Spleen (tissue), 13 donors: ENCODE data around the gene PCDHGA8. TPM values are rescaled to one million over a fixed set of nuclear protein-coding genes. Genes with fewer than 3 reads are reported as not detected.

Experiments
- DNase-seq: peaks from one replicate; pipeline ENCODE4 v3.0.0-alpha.2; 2020
- H3K27ac ChIP-seq, 8 donors: fragments of 200-600 bp; sonication (generic) in 7 of 8; 1 replicate in 4 of 8; 2 replicates in 4 of 8; pipeline versions ENCODE4 v1.5.0 to v1.8.0; 2016 to 2021; ENCODE audit warnings: inconsistent platforms in 4 of 8, mild to moderate bottlenecking in 4 of 8, moderate library complexity in 1 of 8
- H3K27me3 ChIP-seq, 7 donors: fragments of 200-600 bp; sonication (generic) in 6 of 7; replicated peaks in 1 of 7; 1 replicate in 4 of 7; 2 replicates in 3 of 7; pipeline versions ENCODE4 v1.5.0 to v1.8.0; 2016 to 2021; ENCODE audit warnings: inconsistent platforms in 3 of 7, mild to moderate bottlenecking in 1 of 7
- H3K36me3 ChIP-seq, 6 donors: fragments of 200-600 bp; sonication (generic) in 5 of 6; 1 replicate in 4 of 6; 2 replicates in 2 of 6; pipeline versions ENCODE4 v1.5.0 to v1.8.0; 2016 to 2021; ENCODE audit warnings: inconsistent platforms in 2 of 6
- H3K4me1 ChIP-seq, 6 donors: fragments of 200-600 bp; sonication (generic) in 5 of 6; 1 replicate in 3 of 6; 2 replicates in 3 of 6; pipeline versions ENCODE4 v1.5.0 to v1.8.0; 2016 to 2021; ENCODE audit warnings: inconsistent platforms in 3 of 6
- H3K4me3 ChIP-seq, 8 donors: fragments of 200-600 bp; sonication (generic) in 7 of 8; 1 replicate in 4 of 8; 2 replicates in 4 of 8; pipeline versions ENCODE4 v1.5.0 to v1.8.0; 2016 to 2021; ENCODE audit warnings: inconsistent platforms in 4 of 8, mild to moderate bottlenecking in 4 of 8, moderate library complexity in 2 of 8
- H3K9me3 ChIP-seq, 8 donors: fragments of 200-600 bp; sonication (generic) in 7 of 8; 1 replicate in 4 of 8; 2 replicates in 4 of 8; pipeline versions ENCODE4 v1.5.0 to v1.8.0; 2016 to 2021; ENCODE audit warnings: inconsistent platforms in 4 of 8
- POLR2A ChIP-seq, 3 donors: fragments of 450-650 bp; IDR thresholded peaks; one replicate each; pipeline ENCODE4 v1.5.1; 2017; ENCODE audit warnings: antibody characterized with exemption in 3 of 3, mild to moderate bottlenecking in 1 of 3
- POLR2AphosphoS5 ChIP-seq, 3 donors: sonication (generic); formaldehyde crosslinking; IDR thresholded peaks; one replicate each; pipeline ENCODE4 v1.5.1; 2017; ENCODE audit warnings: antibody characterized with exemption in 3 of 3
- WGBS, 5 donors: extraction: QIAGEN DNeasy Blood & Tissue Kit in 3 of 5; methylation state at CpG; one replicate each; pipeline versions ENCODE4 v1.1.5 to v1.1.7; 2013 to 2018; 5-methylcytosine and 5-hydroxymethylcytosine counted together
- intact Hi-C: fragments of 100-400 bp; cut with DNase I; formaldehyde crosslinking; loops from one replicate; pipeline ENCODE4 v1.15.0; 2023; ENCODE audit warnings: low total_unique reads
- long read RNA-seq, 2 donors: transcript quantifications; one replicate each; lab custom pipeline, GENCODE V29; 2026
- polyA plus RNA-seq, 3 donors: library from polyadenylated mRNA; stranded (reverse); fragments of 200-250 nt; gene quantifications; one replicate each; pipeline ENCODE4 v1.2.1, GENCODE V29; 2013
- total RNA-seq, 7 donors: library from RNA; depleted of rRNA in 3 of 7; stranded (reverse); fragments of >200 nt in 3 of 7; fragmentation: NEBNext Ultra II Directional in 4 of 7; extraction: Animal tissue kit (Norgen Biotek cat#: 25700) in 4 of 7; gene quantifications; one replicate each; pipeline versions ENCODE4 v1.1.0 to v1.2.1, GENCODE V29; 2016 to 2021
- TF ChIP-seq, protein P1 (sequence below), 11 experiments: fragments of 200-600 bp in 7 of 11; fragments of 450-650 bp in 4 of 11; sonication (generic) in 4 of 11; IDR thresholded peaks in 8 of 11; conservative IDR thresholded peaks in 3 of 11; 1 replicate in 7 of 11; 2 replicates in 4 of 11; pipeline versions ENCODE4 v1.4.0 to v1.8.0; 2016 to 2021; ENCODE audit warnings: antibody characterized with exemption in 11 of 11, inconsistent platforms in 4 of 11, mild to moderate bottlenecking in 1 of 11
- donor health status: healthy with polysubstance abuse.
- donor health status: DM: no; HTN: no; CAD: no; lungs with moderate emphysema.
- donor health status: DM: no; HTN: no; CAD: no.
- donor health status: Bipolar disorder and iron deficiency.
- donor health status: healthy.
- donor health status: DM: no; HTN: no; CAD: no.
- donor health status: DM: yes; HTN: yes; CAD: no.

The PCDHGA8 gene
- total RNA-seq, result 1 to 10 TPM in 6 of 7 donors, under 1 TPM in 1; 0.70 to 3.9 (median 2.1) TPM
- under 1 TPM in 2 of 3 donors, not detected in 1; 0.04 to 0.13 TPM for polyA plus RNA-seq
- long read RNA-seq, donor 1, full-length matches to known transcripts, result 1 of 1 reads
- long read RNA-seq, donor 1, partial matches to known transcripts, result 0 of 1 reads
- long read RNA-seq, donor 1, other reads (novel, unspliced or antisense), result 0 of 1 reads
- long read RNA-seq, donor 2, full-length matches to known transcripts, result 2 of 2 reads
- long read RNA-seq, donor 2, partial matches to known transcripts, result 0 of 2 reads
- long read RNA-seq, donor 2, other reads (novel, unspliced or antisense), result 0 of 2 reads

DNA sequence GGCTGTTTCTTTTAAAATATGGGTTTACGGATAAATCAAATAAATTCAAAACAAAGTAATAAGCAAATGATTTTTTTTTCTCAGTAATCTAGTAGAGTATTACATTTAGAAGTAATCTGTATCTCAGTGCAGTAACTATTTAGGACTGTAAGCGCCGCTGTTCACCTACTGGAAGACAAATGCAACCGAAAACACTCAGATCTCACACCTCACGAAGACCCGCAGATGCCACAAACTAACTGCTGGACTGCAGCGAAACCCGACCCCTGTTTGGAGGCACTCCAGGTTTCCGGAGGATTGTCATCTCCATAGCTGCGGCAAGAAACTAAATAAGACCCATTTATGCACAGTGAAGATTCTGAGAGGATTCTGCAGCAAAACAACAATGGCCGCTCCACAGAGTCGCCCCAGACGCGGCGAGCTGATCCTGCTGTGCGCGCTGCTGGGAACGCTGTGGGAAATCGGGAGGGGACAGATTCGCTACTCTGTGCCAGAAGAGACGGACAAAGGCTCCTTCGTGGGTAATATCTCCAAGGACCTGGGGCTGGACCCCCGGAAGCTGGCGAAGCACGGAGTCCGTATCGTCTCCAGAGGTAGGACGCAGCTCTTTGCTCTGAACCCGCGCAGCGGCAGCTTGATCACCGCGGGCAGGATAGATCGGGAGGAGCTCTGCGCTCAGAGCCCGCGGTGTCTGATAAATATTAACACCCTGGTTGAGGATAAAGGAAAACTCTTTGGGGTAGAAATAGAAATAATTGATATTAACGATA is at the start of gene PCDHGA8:
Gene PCDHGA8 (plus strand): TSS at position 205 of the 770 bp plus-strand sequence. CDS start 181 bp downstream, at position 386.
- Histone ChIP-seq H3K36me3 (peaks cover 0 to 10% (median 0%) of the 10 kb centered on the region in 6 donors), H3K4me1 (no peaks in the 10 kb centered on the region), H3K27ac (no peak within 1 kb of the TSS), H3K9me3 (peaks cover 0 to 96% (median 85%) of the 10 kb centered on the region in 8 donors), H3K27me3 (peaks cover 0 to 96% (median 11%) of the 10 kb centered on the region in 7 donors), H3K4me3 (peak within 1 kb of the TSS in 1 of 8 donors; percentile 6)
- TF ChIP-seq POLR2A (IDR thresholded peaks at IDR 0.05), result no peak
- TF ChIP-seq POLR2AphosphoS5 (IDR thresholded peaks at IDR 0.05), result no peak
- TF ChIP-seq, protein P1, sequence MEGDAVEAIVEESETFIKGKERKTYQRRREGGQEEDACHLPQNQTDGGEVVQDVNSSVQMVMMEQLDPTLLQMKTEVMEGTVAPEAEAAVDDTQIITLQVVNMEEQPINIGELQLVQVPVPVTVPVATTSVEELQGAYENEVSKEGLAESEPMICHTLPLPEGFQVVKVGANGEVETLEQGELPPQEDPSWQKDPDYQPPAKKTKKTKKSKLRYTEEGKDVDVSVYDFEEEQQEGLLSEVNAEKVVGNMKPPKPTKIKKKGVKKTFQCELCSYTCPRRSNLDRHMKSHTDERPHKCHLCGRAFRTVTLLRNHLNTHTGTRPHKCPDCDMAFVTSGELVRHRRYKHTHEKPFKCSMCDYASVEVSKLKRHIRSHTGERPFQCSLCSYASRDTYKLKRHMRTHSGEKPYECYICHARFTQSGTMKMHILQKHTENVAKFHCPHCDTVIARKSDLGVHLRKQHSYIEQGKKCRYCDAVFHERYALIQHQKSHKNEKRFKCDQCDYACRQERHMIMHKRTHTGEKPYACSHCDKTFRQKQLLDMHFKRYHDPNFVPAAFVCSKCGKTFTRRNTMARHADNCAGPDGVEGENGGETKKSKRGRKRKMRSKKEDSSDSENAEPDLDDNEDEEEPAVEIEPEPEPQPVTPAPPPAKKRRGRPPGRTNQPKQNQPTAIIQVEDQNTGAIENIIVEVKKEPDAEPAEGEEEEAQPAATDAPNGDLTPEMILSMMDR (IDR thresholded peaks at IDR 0.05 in 8 of 11, conservative IDR thresholded peaks at IDR 0.05 in 3 of 11), result no peak
- no peak for DNase-seq
- 29 to 36% (median 32%) methylated on average over 32 to 38 of the region's 38 CpGs for WGBS, 5 donors
- intact Hi-C loops, result no loop called here

DNA sequence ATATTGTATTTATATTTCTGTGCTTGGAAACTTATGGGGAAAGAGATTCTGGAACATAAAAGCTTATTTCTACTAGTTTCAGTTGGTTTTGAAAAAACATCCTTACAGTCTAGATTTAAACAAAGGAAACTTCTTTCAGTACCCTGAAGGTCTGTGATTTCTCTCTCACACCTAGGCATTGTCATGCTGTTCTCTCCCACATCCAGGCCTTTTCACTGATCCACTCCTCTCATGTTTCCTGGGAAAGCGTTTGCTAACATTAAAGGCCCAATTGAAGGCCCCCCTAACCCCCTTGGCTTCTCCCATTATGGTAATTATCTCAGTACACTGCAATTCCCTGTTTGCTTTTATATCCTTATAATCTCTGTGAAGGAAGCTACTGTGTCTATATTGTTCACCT is 49.7 kb upstream of the PCDHGA8 start:
- no peak for TF ChIP-seq POLR2AphosphoS5 (IDR thresholded peaks at IDR 0.05)
- TF ChIP-seq POLR2A (IDR thresholded peaks at IDR 0.05), result no peak
- TF ChIP-seq, protein P1 (IDR thresholded peaks at IDR 0.05 in 8 of 11, conservative IDR thresholded peaks at IDR 0.05 in 3 of 11), result no peak
- intact Hi-C loops, result no loop called here
- DNase-seq, result no peak
- WGBS, 5 donors, result 12 to 28% (median 20%) methylated on average over 1 of the region's 1 CpG
- Histone ChIP-seq H3K27me3 (peaks cover 0 to 100% (median 8%) of the 10 kb centered on the region in 7 donors), H3K36me3 (no peaks in the 10 kb centered on the region), H3K4me1 (no peaks in the 10 kb centered on the region), H3K9me3 (peaks cover 0 to 100% (median 94%) of the 10 kb centered on the region in 8 donors), H3K4me3 (no peak overlapping the region), H3K27ac (no peak overlapping the region)

DNA sequence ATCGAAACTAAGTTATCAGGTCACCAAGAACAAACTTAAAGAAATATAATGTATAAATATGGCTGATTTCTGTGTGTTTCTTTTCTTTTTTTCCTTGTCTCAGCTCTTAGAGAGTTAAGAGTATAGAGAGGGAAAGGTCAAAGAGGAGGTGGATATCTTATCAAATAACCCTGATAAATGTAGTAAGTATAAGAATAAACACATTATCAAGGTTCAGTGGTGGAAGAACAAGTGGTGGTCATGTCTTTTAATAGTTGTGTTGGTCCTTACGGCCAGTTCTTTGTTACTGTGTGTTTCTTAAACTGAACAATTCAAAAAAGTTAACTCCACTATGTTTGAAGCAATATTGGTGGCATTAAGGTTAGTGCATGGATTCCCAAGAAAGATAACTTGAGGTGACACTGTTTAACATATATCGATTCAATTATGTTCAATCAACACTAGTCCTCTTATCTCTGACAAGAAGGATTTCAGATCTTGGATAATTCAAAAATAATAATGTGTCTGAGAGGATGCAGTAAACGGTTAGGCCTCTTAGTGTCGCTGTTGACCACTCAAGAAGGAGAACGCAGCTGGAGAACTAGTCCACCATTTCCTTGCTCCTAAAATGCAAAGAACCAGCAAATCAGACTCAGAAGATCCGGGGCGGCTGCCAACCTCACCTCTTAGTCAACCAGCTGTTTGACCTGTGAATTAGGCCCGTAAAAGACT is 49.0 kb upstream of the PCDHGA8 start, which contains the start of gene PCDHGA3:
Gene PCDHGA3 (plus strand): TSS at position 588 of the 711 bp plus-strand sequence. CDS start 205 bp downstream, outside the sequence.
- DNase-seq, result no peak
- peaks cover 0 to 100% (median 7%) of the 10 kb centered on the region in 7 donors for H3K27me3 ChIP-seq
- 24 to 29% (median 27%) methylated on average over 9 of the region's 9 CpGs for WGBS, 5 donors
- TF ChIP-seq POLR2A (IDR thresholded peaks at IDR 0.05), result no peak
- TF ChIP-seq, protein P1 (IDR thresholded peaks at IDR 0.05 in 8 of 11, conservative IDR thresholded peaks at IDR 0.05 in 3 of 11), result peak in 1 of 11 experiments; percentile 12
- no peak within 1 kb of the TSS for H3K27ac ChIP-seq
- H3K9me3 ChIP-seq, result peaks cover 0 to 100% (median 94%) of the 10 kb centered on the region in 8 donors
- H3K36me3 ChIP-seq, result no peaks in the 10 kb centered on the region
- no peaks in the 10 kb centered on the region for H3K4me1 ChIP-seq
- intact Hi-C loops, result no loop called here
- H3K4me3 ChIP-seq, result peak within 1 kb of the TSS in 2 of 8 donors; percentile 10 to 42
